Measurements from ENCODE around the gene GUCA1C.
A peak's percentile ranks its signal among the peaks of the same experiment; 100 is the strongest.

Gene GUCA1C

DNA sequence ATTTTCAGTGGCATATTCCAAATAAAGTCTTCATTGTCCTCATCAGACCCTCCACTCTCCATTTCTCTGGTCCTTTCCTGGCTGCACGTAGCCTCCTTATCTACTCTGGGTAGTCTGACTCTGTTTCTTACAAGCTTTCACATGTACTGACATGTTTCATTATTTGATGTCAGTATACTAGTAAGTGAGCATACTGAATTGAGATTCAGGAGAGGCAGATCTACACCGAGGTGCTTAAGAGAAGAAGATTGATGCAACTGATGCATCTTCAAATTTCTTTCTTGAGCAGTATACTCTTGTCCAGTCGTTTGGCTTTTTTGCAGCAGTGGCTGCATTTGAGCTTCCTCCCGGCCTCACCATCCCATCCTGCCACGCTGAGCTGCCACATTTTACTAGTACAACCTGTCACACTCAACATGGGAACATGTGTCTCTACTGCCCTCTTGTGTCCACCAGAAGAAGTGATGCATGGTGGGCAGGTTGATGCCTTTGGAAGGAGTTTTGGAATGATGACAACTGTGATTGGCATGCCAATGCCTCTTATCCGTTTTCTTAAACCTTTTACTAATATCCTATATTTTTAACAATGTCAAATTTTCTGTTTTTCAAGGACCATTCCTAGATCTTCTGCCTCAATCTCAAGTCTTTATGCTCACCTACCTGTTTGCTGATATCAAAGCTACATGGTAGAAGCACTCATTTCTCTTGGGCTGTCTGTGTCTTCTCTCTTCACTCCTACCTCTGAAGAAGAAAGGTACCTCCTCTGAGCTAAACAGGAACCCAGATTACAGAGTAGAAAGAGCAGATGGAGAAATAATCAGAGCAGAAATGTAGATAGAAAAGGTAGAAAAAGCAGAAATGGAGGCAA, 38.7 kb downstream of the GUCA1C start:
- peak; percentile 54 for DNase-seq (ENCODE audit: low spot score)
- TF ChIP-seq CTCF (IDR thresholded peaks at IDR 0.05; ENCODE audit: extremely low read depth, insufficient read depth, missing control alignments) = peak; percentile 89
- in situ Hi-C loops (cut with MboI; ENCODE audit: low pct_unique_long_range_greater_than_20kb, low sequenced_read_pairs, unreplicated experiment) = loop anchor here (10.0 to 25.0 kb wide), 2 partner anchors 250 to 403 kb away; partner anchors contain the start of gene MYH15

- DNase-seq (ENCODE audit: low spot score) = no peak
- in situ Hi-C loops (cut with MboI; ENCODE audit: low pct_unique_long_range_greater_than_20kb, low sequenced_read_pairs, unreplicated experiment) = loop anchor here (10.0 to 25.0 kb wide), 2 partner anchors 245 to 397 kb away; partner anchors contain the start of gene MYH15
- no peak for TF ChIP-seq CTCF (IDR thresholded peaks at IDR 0.05; ENCODE audit: extremely low read depth, insufficient read depth, missing control alignments)
Measured at GRCh38 chr3:108909799-108910198, 43.9 kb downstream of the GUCA1C start.

DNA sequence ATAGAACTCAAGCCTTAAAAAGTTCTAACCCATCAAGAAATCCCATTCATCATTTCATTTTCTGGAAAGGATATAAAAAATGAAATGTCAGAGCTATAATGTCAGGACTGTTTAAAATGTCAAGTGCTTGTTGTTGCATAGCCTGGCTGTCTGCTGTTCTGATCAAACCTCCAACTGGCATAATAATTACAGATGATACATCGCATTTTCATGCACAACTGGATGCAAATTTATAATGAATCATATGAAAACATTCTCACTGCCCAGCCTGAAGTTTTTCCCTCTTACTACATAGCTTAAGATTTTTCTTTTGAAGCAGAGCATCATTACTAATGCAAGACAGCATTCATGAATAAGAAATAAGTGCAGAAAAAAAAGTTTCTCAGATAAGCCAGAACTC, 46.5 kb downstream of the GUCA1C start:
- no peak for DNase-seq (ENCODE audit: low spot score)
- TF ChIP-seq CTCF (IDR thresholded peaks at IDR 0.05; ENCODE audit: extremely low read depth, insufficient read depth, missing control alignments) = no peak
- in situ Hi-C loops (cut with MboI; ENCODE audit: low pct_unique_long_range_greater_than_20kb, low sequenced_read_pairs, unreplicated experiment) = loop anchor here (25.0 kb wide), 1 partner anchor 395 kb away; the partner anchor contains the start of gene MYH15

GRCh38 chr3:108899530-108899929, 54.1 kb downstream of the GUCA1C start:
- no peak for TF ChIP-seq CTCF (IDR thresholded peaks at IDR 0.05; ENCODE audit: extremely low read depth, insufficient read depth, missing control alignments)
- DNase-seq (ENCODE audit: low spot score) = no peak
- in situ Hi-C loops (cut with MboI; ENCODE audit: low pct_unique_long_range_greater_than_20kb, low sequenced_read_pairs, unreplicated experiment) = no loop called here

GRCh38 chr3:108897883-108898282, 55.8 kb downstream of the GUCA1C start:
- in situ Hi-C loops (cut with MboI; ENCODE audit: low pct_unique_long_range_greater_than_20kb, low sequenced_read_pairs, unreplicated experiment) = no loop called here
- TF ChIP-seq CTCF (IDR thresholded peaks at IDR 0.05; ENCODE audit: extremely low read depth, insufficient read depth, missing control alignments) = no peak
- DNase-seq (ENCODE audit: low spot score) = no peak

GRCh38 chr3:108894981-108895380, 58.7 kb downstream of the GUCA1C start:
- in situ Hi-C loops (cut with MboI; ENCODE audit: low pct_unique_long_range_greater_than_20kb, low sequenced_read_pairs, unreplicated experiment) = no loop called here
- TF ChIP-seq CTCF (IDR thresholded peaks at IDR 0.05; ENCODE audit: extremely low read depth, insufficient read depth, missing control alignments) = no peak
- no peak for DNase-seq (ENCODE audit: low spot score)
